Left ventricle myocardium inferior (tissue), 1 donor: ENCODE results near the gene TRERF1. TPM values are rescaled to one million over a fixed set of nuclear protein-coding genes. Genes with fewer than 3 reads are reported as not detected.

ENCODE experiments used
- DNase-seq: peaks from one replicate; pipeline ENCODE4 v3.0.0-alpha.2; 2020
- H3K27ac ChIP-seq: fragments of 200-600 bp; replicated peaks from 2 replicates; pipeline ENCODE4 v1.8.0; 2021
- H3K27me3 ChIP-seq: fragments of 200-600 bp; 2 replicates; pipeline ENCODE4 v1.8.0; 2021; ENCODE audit warnings: low read depth
- H3K36me3 ChIP-seq: fragments of 200-600 bp; 2 replicates; pipeline ENCODE4 v1.8.0; 2021
- H3K4me1 ChIP-seq: fragments of 200-600 bp; 2 replicates; pipeline ENCODE4 v1.8.0; 2021
- H3K4me3 ChIP-seq: fragments of 200-600 bp; 2 replicates; pipeline ENCODE4 v1.8.0; 2021; ENCODE audit warnings: mild to moderate bottlenecking, moderate library complexity
- H3K9me3 ChIP-seq: fragments of 200-600 bp; replicated peaks from 2 replicates; pipeline ENCODE4 v1.8.0; 2021
- CTCF ChIP-seq: fragments of 200-600 bp; IDR thresholded peaks from 2 replicates; pipeline ENCODE4 v1.8.0; 2021; ENCODE audit warnings: antibody characterized with exemption, mild to moderate bottlenecking, borderline replicate concordance
- intact Hi-C: fragments of 100-400 bp; cut with micrococcal nuclease; formaldehyde crosslinking; loops from one replicate; pipeline ENCODE4 v1.11.0; 2022
- total RNA-seq: library from RNA; stranded (reverse); fragmentation: NEBNext Ultra II Directional; extraction: Animal tissue kit (Norgen Biotek cat#: 25700); gene quantifications from one replicate; pipeline ENCODE4 v1.2.1, GENCODE V29; 2021
- donor health status: DM: no; HTN: yes; CAD: no; lungs with severe emphysema.

TRERF1 gene
- total RNA-seq, 1 donor from 2014 or later, result 1.4 TPM

- Histone ChIP-seq H3K36me3 (no peaks in the 10 kb centered on the region), H3K9me3 (no peaks in the 10 kb centered on the region), H3K27me3 (no peaks in the 10 kb centered on the region), H3K4me1 (peaks cover 44% of the 10 kb centered on the region), H3K27ac (peak overlapping the region; percentile 81), H3K4me3 (no peak overlapping the region)
- TF ChIP-seq CTCF, result no peak
- intact Hi-C loops, result no loop called here
- no peak for DNase-seq
Observed at GRCh38 chr6:42404484-42404883, 47.2 kb downstream of the TRERF1 start.

- intact Hi-C loops, result no loop called here
Observed at GRCh38 chr6:42403831-42404230, 47.9 kb downstream of the TRERF1 start.

GRCh38 chr6:42403421-42403820 lies 48.3 kb downstream of the TRERF1 start:
- TF ChIP-seq CTCF, result no peak
- Histone ChIP-seq H3K4me1 (peaks cover 44% of the 10 kb centered on the region), H3K36me3 (no peaks in the 10 kb centered on the region), H3K27ac (peak overlapping the region; percentile 81), H3K9me3 (no peaks in the 10 kb centered on the region), H3K4me3 (no peak overlapping the region), H3K27me3 (no peaks in the 10 kb centered on the region)
- intact Hi-C loops, result no loop called here
- no peak for DNase-seq

More at GRCh38 chr6:42403831-42404230, 47.9 kb downstream of the TRERF1 start:
- peak overlapping the region; percentile 81 for H3K27ac ChIP-seq
- no peak for DNase-seq
- H3K4me1 ChIP-seq, result peaks cover 44% of the 10 kb centered on the region
- TF ChIP-seq CTCF, result no peak
- no peaks in the 10 kb centered on the region for H3K36me3 ChIP-seq
- no peaks in the 10 kb centered on the region for H3K9me3 ChIP-seq
- H3K4me3 ChIP-seq, result no peak overlapping the region
- H3K27me3 ChIP-seq, result no peaks in the 10 kb centered on the region

- peaks cover 40% of the 10 kb centered on the region for H3K4me1 ChIP-seq
- H3K27me3 ChIP-seq, result no peaks in the 10 kb centered on the region
- DNase-seq, result no peak
- no peak overlapping the region for H3K4me3 ChIP-seq
- H3K9me3 ChIP-seq, result no peaks in the 10 kb centered on the region
- no peak for TF ChIP-seq CTCF
- H3K36me3 ChIP-seq, result no peaks in the 10 kb centered on the region
- intact Hi-C loops, result no loop called here
- H3K27ac ChIP-seq, result no peak overlapping the region
Observed at GRCh38 chr6:42402184-42402583, 49.5 kb downstream of the TRERF1 start.

- Histone ChIP-seq H3K27ac (no peak overlapping the region), H3K4me1 (peaks cover 34% of the 10 kb centered on the region), H3K4me3 (no peak overlapping the region), H3K27me3 (no peaks in the 10 kb centered on the region), H3K36me3 (no peaks in the 10 kb centered on the region), H3K9me3 (no peaks in the 10 kb centered on the region)
- no peak for DNase-seq
- intact Hi-C loops, result no loop called here
- no peak for TF ChIP-seq CTCF
Observed at GRCh38 chr6:42401613-42401951, 50.1 kb downstream of the TRERF1 start.
